ENCODE measurements around the gene SMYD3.
"Not testable (repeated sequence)": the region's sequence is repeated elsewhere in the genome, so short reads cannot be mapped to it uniquely, and the experiment has no call there.

SMYD3 gene

DNA sequence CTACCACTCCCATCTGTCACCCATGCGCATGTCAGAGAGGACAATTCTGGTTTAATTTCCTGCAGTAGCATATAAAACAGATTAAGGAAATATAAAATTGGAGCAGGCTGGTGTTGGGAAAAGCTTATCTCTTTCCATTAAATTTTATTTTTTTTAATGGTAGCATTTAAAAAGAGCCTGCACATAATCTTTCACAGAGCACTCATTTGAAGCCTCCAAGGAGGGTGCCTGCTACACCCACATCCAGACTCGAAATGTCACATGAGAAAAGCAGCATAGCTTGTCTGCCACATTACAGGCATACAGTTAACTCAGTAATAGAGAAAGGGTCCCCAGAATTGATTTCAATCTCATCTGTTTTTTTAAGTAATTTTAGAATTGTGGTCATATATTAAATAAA is 753.3 kb downstream of the SMYD3 start:
- Histone ChIP-seq H3K9me3 (ENCODE audit: control insufficient read depth in 1 of 2, low read length in 2 of 2) (peaks cover 0 to 18% of the 10 kb centered on the region in 2 donors), H3K4me3 (ENCODE audit: low read depth in 1 of 2, low read length in 2 of 2) (no peak overlapping the region), H3K4me1 (ENCODE audit: control insufficient read depth in 1 of 2, insufficient read depth in 2 of 2, low read length in 2 of 2) (no peaks in the 10 kb centered on the region), H3K27ac (ENCODE audit: low read length) (no peak overlapping the region), H3K27me3 (ENCODE audit: low read depth, low read length) (no peaks in the 10 kb centered on the region), H3K36me3 (ENCODE audit: control insufficient read depth in 1 of 2, insufficient read depth in 2 of 2, low read length in 2 of 2) (peaks cover 0 to 8% of the 10 kb centered on the region in 2 donors)

DNA sequence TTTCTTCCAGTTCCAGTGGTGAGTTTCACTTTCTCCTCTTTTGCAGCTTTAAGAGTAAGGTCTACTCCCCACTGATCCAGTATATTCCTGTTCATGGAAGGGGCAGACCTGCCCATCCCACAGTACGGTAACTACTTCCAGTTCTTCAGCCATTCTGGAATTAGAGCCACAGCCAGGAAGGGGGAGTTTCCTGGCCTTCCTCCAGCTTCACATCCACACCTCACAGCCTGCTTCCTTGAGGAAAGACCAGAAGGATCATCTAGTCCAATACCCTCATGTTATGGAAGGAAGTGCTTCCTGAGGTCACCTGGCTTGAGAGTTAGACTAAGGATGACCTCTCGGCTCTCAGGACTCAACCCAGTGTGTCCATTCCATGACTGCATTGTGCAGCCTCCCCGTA is 754.5 kb downstream of the SMYD3 start:
- H3K9me3 ChIP-seq (ENCODE audit: control insufficient read depth in 1 of 2, low read length in 2 of 2), result peaks cover 0 to 18% of the 10 kb centered on the region in 2 donors
- no peak overlapping the region for H3K4me3 ChIP-seq (ENCODE audit: low read depth in 1 of 2, low read length in 2 of 2)
- no peak overlapping the region for H3K27ac ChIP-seq (ENCODE audit: low read length)

DNA sequence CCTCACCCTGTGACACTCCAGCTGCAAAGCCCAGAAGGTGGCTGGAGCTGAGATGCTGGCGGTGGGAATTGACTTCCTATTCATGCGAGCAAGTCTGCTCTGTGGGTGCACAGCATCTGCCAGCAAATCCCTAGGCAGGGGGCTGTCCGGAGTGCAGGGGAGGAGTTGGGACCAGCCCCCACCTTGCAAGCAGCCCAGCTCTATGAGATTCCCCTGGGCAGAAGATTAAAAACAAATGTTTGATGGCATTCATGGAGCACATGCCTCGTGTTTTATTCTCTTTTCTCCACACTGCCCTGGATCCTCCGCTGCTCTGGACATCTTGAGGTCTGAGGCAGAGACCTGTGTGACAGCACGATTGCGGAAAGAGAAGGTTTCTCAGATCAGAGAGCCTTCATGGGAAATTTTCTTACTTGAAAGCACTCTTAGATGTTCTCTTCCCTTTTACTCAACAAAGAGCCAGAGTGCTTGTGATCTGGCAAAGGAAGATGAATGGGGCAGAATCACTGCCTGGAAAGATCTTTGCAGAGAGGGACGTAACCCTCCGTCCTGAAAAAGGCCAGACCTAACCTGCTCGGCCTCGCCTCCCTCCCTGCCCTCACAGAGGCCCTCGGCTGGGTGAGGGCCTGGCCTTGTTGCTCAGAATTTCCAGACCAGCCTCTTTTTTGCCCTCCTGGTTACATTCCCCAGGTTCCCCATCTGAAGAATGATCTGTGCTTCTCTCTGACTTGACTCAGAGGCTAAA is 755.2 kb downstream of the SMYD3 start:
- Histone ChIP-seq H3K36me3 (ENCODE audit: control insufficient read depth in 1 of 2, insufficient read depth in 2 of 2, low read length in 2 of 2) (peaks cover 0 to 18% of the 10 kb centered on the region in 2 donors), H3K4me1 (ENCODE audit: control insufficient read depth in 1 of 2, insufficient read depth in 2 of 2, low read length in 2 of 2) (no peaks in the 10 kb centered on the region), H3K9me3 (ENCODE audit: control insufficient read depth in 1 of 2, low read length in 2 of 2) (peaks cover 0 to 15% of the 10 kb centered on the region in 2 donors), H3K27me3 (ENCODE audit: low read depth, low read length) (no peaks in the 10 kb centered on the region), H3K27ac (ENCODE audit: low read length) (no peak overlapping the region), H3K4me3 (ENCODE audit: low read depth in 1 of 2, low read length in 2 of 2) (no peak overlapping the region)

More for the DNA sequence above, 754.5 kb downstream of the SMYD3 start:
- H3K27me3 ChIP-seq (ENCODE audit: low read depth, low read length), result no peaks in the 10 kb centered on the region
- no peaks in the 10 kb centered on the region for H3K4me1 ChIP-seq (ENCODE audit: control insufficient read depth in 1 of 2, insufficient read depth in 2 of 2, low read length in 2 of 2)
- H3K36me3 ChIP-seq (ENCODE audit: control insufficient read depth in 1 of 2, insufficient read depth in 2 of 2, low read length in 2 of 2), result peaks cover 0 to 18% of the 10 kb centered on the region in 2 donors

DNA sequence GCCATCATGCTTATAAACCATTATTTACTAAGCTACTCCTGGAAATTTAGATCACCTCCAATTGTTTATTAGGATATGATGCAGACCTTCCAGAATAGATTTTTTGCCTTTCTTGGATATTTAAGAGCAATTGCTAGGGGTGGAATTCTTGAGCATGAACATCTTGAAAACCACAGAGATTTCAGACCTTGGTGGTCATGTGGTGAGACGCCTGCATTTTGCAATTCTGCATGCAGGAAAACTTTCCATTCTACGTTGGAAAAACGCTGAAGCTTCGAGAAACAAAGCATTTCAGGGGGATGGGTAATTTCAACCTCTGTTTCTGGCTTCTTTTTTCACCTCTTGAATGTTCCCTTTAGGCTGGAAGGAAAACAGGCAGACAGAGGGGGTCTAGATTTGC is 756.0 kb downstream of the SMYD3 start:
- H3K27ac ChIP-seq (ENCODE audit: low read length), result no peak overlapping the region
- H3K27me3 ChIP-seq (ENCODE audit: low read depth, low read length), result no peaks in the 10 kb centered on the region
- H3K36me3 ChIP-seq (ENCODE audit: control insufficient read depth in 1 of 2, insufficient read depth in 2 of 2, low read length in 2 of 2), result peaks cover 0 to 18% of the 10 kb centered on the region in 2 donors
- H3K4me1 ChIP-seq (ENCODE audit: control insufficient read depth in 1 of 2, insufficient read depth in 2 of 2, low read length in 2 of 2), result no peaks in the 10 kb centered on the region
- H3K9me3 ChIP-seq (ENCODE audit: control insufficient read depth in 1 of 2, low read length in 2 of 2), result peaks cover 0 to 16% of the 10 kb centered on the region in 2 donors
- no peak overlapping the region for H3K4me3 ChIP-seq (ENCODE audit: low read depth in 1 of 2, low read length in 2 of 2)

DNA sequence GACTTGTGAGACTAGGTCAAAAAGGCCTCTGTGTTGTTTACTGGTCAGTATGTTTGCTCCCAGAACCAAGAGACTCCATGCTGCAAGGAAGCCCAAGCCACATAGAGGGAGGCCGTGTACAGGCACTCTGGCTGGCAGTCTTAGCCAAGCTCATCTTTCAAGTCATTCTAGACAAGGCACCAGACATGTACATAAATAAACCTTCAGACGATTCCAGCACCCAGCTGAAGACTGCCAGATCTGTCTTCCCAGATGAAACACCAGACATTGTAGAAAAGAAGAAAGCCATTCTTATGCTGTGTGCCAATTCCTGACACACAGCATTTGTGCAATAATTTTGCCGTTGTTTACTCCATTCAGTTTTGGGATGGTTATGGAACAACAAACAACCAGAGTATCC is 756.8 kb downstream of the SMYD3 start:
- Histone ChIP-seq H3K27me3 (ENCODE audit: low read depth, low read length) (no peaks in the 10 kb centered on the region), H3K4me1 (ENCODE audit: control insufficient read depth in 1 of 2, insufficient read depth in 2 of 2, low read length in 2 of 2) (no peaks in the 10 kb centered on the region), H3K9me3 (ENCODE audit: control insufficient read depth in 1 of 2, low read length in 2 of 2) (peaks cover 0 to 10% of the 10 kb centered on the region in 2 donors), H3K36me3 (ENCODE audit: control insufficient read depth in 1 of 2, insufficient read depth in 2 of 2, low read length in 2 of 2) (peaks cover 0 to 18% of the 10 kb centered on the region in 2 donors), H3K27ac (ENCODE audit: low read length) (no peak overlapping the region), H3K4me3 (ENCODE audit: low read depth in 1 of 2, low read length in 2 of 2) (no peak overlapping the region)

DNA sequence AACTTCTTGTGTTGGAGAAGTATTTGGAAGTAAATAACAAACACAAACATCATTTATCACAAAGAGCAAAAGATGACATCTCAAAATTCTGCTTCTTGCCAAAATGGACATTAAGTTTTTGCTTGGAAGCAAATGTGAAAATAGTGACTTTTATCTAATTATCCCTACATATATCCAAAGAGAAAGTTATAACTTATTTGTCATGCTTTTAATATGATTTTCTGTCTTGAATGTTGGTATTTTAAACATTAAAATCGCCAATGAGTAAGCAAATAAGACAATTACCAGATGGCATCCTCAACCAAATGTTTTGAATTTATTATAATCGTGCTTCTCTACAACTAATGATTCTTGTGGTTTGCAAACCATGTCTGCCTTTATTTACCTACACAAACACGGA is 758.0 kb downstream of the SMYD3 start:
- Histone ChIP-seq H3K27me3 (ENCODE audit: low read depth, low read length) (no peaks in the 10 kb centered on the region), H3K4me3 (ENCODE audit: low read depth in 1 of 2, low read length in 2 of 2) (no peak overlapping the region), H3K27ac (ENCODE audit: low read length) (no peak overlapping the region), H3K9me3 (ENCODE audit: control insufficient read depth in 1 of 2, low read length in 2 of 2) (peaks cover 0 to 2% of the 10 kb centered on the region in 2 donors), H3K4me1 (ENCODE audit: control insufficient read depth in 1 of 2, insufficient read depth in 2 of 2, low read length in 2 of 2) (no peaks in the 10 kb centered on the region), H3K36me3 (ENCODE audit: control insufficient read depth in 1 of 2, insufficient read depth in 2 of 2, low read length in 2 of 2) (peaks cover 0 to 18% of the 10 kb centered on the region in 2 donors)

DNA sequence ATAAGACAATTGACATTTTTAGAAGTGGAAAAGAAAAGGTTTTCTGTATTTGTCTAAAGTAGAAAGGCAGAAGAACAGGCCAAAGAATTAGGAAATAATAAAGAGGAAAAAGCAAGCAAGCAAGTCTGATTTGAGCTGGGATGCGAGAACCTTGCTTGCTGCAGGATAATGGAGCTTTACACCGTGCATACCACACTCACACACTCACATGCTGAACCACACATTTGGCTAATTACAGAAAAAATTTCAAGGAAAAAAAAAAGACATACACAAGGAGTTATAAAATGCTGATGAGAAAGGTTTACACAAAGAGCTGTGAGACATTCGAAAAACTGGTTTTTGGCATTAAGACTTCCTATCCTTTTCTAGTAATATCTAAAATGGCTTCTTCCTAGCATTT is 758.4 kb downstream of the SMYD3 start:
- Histone ChIP-seq H3K27ac (ENCODE audit: low read length) (no peak overlapping the region), H3K9me3 (ENCODE audit: control insufficient read depth in 1 of 2, low read length in 2 of 2) (peaks cover 0 to 2% of the 10 kb centered on the region in 2 donors), H3K27me3 (ENCODE audit: low read depth, low read length) (no peaks in the 10 kb centered on the region), H3K36me3 (ENCODE audit: control insufficient read depth in 1 of 2, insufficient read depth in 2 of 2, low read length in 2 of 2) (peaks cover 0 to 18% of the 10 kb centered on the region in 2 donors), H3K4me3 (ENCODE audit: low read depth in 1 of 2, low read length in 2 of 2) (no peak overlapping the region), H3K4me1 (ENCODE audit: control insufficient read depth in 1 of 2, insufficient read depth in 2 of 2, low read length in 2 of 2) (no peaks in the 10 kb centered on the region)

DNA sequence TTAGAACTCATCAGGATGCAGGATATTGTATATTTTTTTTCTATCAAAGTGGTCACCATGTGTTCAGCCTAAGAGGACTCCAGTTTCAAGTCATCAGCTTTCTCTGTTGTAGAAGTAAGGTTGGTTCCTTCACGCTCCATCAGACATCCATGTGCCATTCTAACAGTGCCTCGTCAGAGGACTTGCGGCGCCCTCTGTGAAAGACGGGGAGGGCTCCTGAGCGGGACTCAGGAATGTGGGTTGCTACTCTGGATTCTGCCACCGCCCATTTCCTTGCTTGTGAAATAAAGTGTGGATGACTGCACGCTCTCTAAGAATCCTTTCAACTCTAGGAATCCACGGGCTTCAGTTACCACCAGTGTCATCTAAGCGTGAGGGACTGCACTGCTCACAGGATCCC is 758.8 kb downstream of the SMYD3 start:
- H3K4me3 ChIP-seq (ENCODE audit: low read depth in 1 of 2, low read length in 2 of 2), result no peak overlapping the region
- H3K9me3 ChIP-seq (ENCODE audit: control insufficient read depth in 1 of 2, low read length in 2 of 2), result peaks cover 0 to 2% of the 10 kb centered on the region in 2 donors
- H3K27me3 ChIP-seq (ENCODE audit: low read depth, low read length), result no peaks in the 10 kb centered on the region
- H3K36me3 ChIP-seq (ENCODE audit: control insufficient read depth in 1 of 2, insufficient read depth in 2 of 2, low read length in 2 of 2), result peaks cover 0 to 18% of the 10 kb centered on the region in 2 donors
- no peaks in the 10 kb centered on the region for H3K4me1 ChIP-seq (ENCODE audit: control insufficient read depth in 1 of 2, insufficient read depth in 2 of 2, low read length in 2 of 2)
- H3K27ac ChIP-seq (ENCODE audit: low read length), result no peak overlapping the region

DNA sequence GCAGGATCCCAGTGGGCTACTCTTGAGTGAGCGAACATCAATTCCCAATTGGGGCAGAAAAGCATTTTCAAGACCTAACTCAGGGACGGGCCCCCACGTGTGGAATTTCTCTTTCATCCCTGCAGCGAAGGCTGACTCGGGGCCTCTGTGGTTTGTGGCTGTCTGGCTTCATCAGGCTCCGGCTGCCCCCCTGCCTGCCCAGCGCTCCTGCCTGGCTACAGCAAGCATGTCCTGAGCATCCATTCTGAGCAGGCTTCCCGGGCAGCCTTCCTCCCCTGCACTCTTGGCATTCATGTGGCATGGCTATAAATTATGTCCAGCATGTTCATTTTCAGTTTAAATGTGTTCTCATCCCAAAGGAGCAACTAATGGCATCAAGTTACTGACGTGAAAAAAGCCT is 764.2 kb downstream of the SMYD3 start:
- Histone ChIP-seq H3K27me3 (ENCODE audit: low read depth, low read length) (no peaks in the 10 kb centered on the region), H3K4me1 (ENCODE audit: control insufficient read depth in 1 of 2, insufficient read depth in 2 of 2, low read length in 2 of 2) (no peaks in the 10 kb centered on the region), H3K4me3 (ENCODE audit: low read depth in 1 of 2, low read length in 2 of 2) (no peak overlapping the region), H3K27ac (ENCODE audit: low read length) (no peak overlapping the region), H3K9me3 (ENCODE audit: control insufficient read depth in 1 of 2, low read length in 2 of 2) (peaks cover 0 to 2% of the 10 kb centered on the region in 2 donors), H3K36me3 (ENCODE audit: control insufficient read depth in 1 of 2, insufficient read depth in 2 of 2, low read length in 2 of 2) (peaks cover 0 to under 1% of the 10 kb centered on the region in 2 donors)

DNA sequence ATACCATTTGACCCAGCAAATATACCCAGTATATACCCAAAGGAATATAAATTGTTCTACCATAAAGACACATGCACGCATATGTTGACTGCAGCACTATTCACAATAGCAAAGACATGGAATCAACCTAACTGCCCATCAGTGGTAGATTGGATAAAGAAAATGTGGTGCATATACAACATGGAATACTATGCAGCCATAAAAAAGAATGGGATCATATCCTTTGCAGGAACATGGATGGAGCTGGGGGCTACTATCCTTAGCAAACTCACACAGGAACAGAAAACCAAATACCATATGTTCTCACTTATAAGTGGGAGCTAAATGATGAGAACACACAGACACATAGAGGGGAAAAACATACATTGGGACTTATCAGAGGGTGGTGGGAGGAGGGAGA is 766.7 kb downstream of the SMYD3 start:
- H3K9me3 ChIP-seq (ENCODE audit: control insufficient read depth in 1 of 2, low read length in 2 of 2); H3K36me3 ChIP-seq (ENCODE audit: control insufficient read depth in 1 of 2, insufficient read depth in 2 of 2, low read length in 2 of 2): not testable (repeated sequence)

DNA sequence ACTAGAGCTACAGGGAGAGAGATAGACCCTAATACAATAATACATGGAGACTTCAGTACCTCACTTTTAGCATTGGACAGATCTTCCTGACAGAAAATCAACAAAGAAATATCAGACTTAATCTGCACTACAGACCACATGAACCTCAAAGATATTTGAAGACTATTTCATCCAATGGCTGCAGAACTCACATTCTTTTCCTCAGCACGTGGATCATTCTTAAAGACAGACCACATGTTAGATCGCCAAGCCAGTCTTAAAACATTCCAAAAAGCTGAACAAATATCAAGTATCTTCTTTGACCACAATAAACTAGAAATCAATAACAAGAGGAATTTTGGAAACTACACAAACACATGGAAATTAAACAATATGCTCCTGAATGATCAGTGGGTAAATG is 776.3 kb downstream of the SMYD3 start:
- Histone ChIP-seq H3K9me3 (ENCODE audit: control insufficient read depth in 1 of 2, low read length in 2 of 2) (peaks cover 0 to 39% of the 10 kb centered on the region in 2 donors), H3K27ac (ENCODE audit: low read length) (no peak overlapping the region), H3K27me3 (ENCODE audit: low read depth, low read length) (no peaks in the 10 kb centered on the region), H3K4me1 (ENCODE audit: control insufficient read depth in 1 of 2, insufficient read depth in 2 of 2, low read length in 2 of 2) (no peaks in the 10 kb centered on the region), H3K36me3 (ENCODE audit: control insufficient read depth in 1 of 2, insufficient read depth in 2 of 2, low read length in 2 of 2) (no peaks in the 10 kb centered on the region), H3K4me3 (ENCODE audit: low read depth in 1 of 2, low read length in 2 of 2) (no peak overlapping the region)

More for the DNA sequence above, 766.7 kb downstream of the SMYD3 start:
- not testable (repeated sequence) for H3K4me3 ChIP-seq (ENCODE audit: low read depth in 1 of 2, low read length in 2 of 2); H3K4me1 ChIP-seq (ENCODE audit: control insufficient read depth in 1 of 2, insufficient read depth in 2 of 2, low read length in 2 of 2); H3K27me3 ChIP-seq (ENCODE audit: low read depth, low read length); H3K27ac ChIP-seq (ENCODE audit: low read length)

DNA sequence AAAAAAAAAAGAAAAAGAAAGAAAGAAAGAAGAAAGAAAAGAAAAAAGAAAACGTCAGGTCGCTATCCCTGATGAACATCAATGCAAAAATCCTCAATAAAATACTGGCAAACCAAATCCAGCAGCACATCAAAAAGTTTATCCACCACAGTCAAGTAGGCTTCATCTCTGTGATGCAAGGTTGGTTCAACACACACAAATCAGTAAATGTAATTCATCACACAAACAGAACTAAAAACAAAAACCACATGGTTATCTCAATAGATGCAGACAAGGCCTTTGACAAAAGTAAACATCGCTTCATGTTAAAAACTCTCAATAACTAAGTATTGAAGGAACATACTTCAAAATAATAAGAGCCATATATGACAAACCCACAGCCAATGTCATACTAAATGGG is 779.0 kb downstream of the SMYD3 start:
- H3K9me3 ChIP-seq (ENCODE audit: control insufficient read depth in 1 of 2, low read length in 2 of 2), result peaks cover 0 to 40% of the 10 kb centered on the region in 2 donors
- H3K27me3 ChIP-seq (ENCODE audit: low read depth, low read length); H3K27ac ChIP-seq (ENCODE audit: low read length); H3K4me1 ChIP-seq (ENCODE audit: control insufficient read depth in 1 of 2, insufficient read depth in 2 of 2, low read length in 2 of 2); H3K4me3 ChIP-seq (ENCODE audit: low read depth in 1 of 2, low read length in 2 of 2); H3K36me3 ChIP-seq (ENCODE audit: control insufficient read depth in 1 of 2, insufficient read depth in 2 of 2, low read length in 2 of 2): not testable (repeated sequence)

All from muscle layer of duodenum (tissue), 2 donors.